HCT116 (cell line): ENCODE results near the gene GLDC. TPM values are rescaled to one million over a fixed set of nuclear protein-coding genes. Genes with fewer than 3 reads are reported as not detected.

ENCODE experiments used
- ATAC-seq: fragments of 200-7000 bp; cut with Tn5 transposase; 2 replicates; pipeline ENCODE4 v1.9.1; 2020; ENCODE audit warnings: mild to moderate bottlenecking, moderate library complexity
- BruUV-seq: library from RNA; stranded (reverse); fragments of 400-500 nt; replicated peaks from 2 replicates; lab custom pipeline; 2021; lab: Mats Ljungman, UMichigan
- CTCF ChIA-PET: fragments of 300-600 bp; sonication (Branson Sonifier 250); formaldehyde crosslinking; loops from one replicate; lab custom pipeline; 2021; ENCODE audit warnings: antibody characterized with exemption; lab: Charles Lee
- POLR2A ChIA-PET: fragments of 300-600, 350-600 bp; sonication (Branson Sonifier 250); formaldehyde crosslinking; loops from one replicate; lab custom pipeline; 2021; ENCODE audit warnings: antibody characterized with exemption; lab: Charles Lee
- RAD21 ChIA-PET, 2 experiments: fragments of 300-600 bp; sonication (Branson Sonifier 250); formaldehyde crosslinking; loops; one replicate each; lab custom pipeline; 2023; ENCODE audit warnings: low total read pairs in 2 of 2; ENCODE audit not compliant: uncharacterized antibody in 2 of 2, unreplicated experiment in 2 of 2, low non-redundant PET in 1 of 2; lab: Charles Lee
- DNase-seq: peaks from one replicate; pipeline ENCODE4 v3.0.0-alpha.2; 2010; ENCODE audit warnings: low read depth, low spot score
- H2AFZ ChIP-seq: fragments of 200-600 bp; shearing (Covaris generic), sonication (generic); 2 replicates; pipeline ENCODE4 v1.6.1; 2017; ENCODE audit warnings: low read depth, mixed run types, mixed read lengths, antibody characterized with exemption, low read length; ENCODE audit not compliant: poor library complexity, severe bottlenecking
- H3K27ac ChIP-seq: 2 replicates; pipeline ENCODE4 v1.5.1; 2012; ENCODE audit warnings: low read depth, low read length
- H3K27me3 ChIP-seq: fragments of 200-600 bp; sonication (generic); 2 replicates; pipeline ENCODE4 v1.6.1; 2016; ENCODE audit warnings: mixed run types, low read length, mixed read lengths; ENCODE audit not compliant: insufficient read depth
- H3K36me3 ChIP-seq, 2 experiments: fragments of 200-500 bp in 1 of 2; fragments of 200-600 bp in 1 of 2; sonication (Bioruptor generic) in 1 of 2; sonication (generic) in 1 of 2; 2 replicates each; pipeline versions ENCODE4 v1.5.1 to v1.6.1; 2014 to 2016; ENCODE audit warnings: low read length in 2 of 2, inconsistent platforms in 1 of 2, mixed read lengths in 1 of 2, mixed run types in 1 of 2; ENCODE audit not compliant: insufficient read depth in 2 of 2, control insufficient read depth in 1 of 2
- H3K4me1 ChIP-seq, 2 experiments: fragments of 200-600 bp in 1 of 2; sonication (generic) in 1 of 2; 2 replicates each; pipeline versions ENCODE4 v1.5.1 to v1.6.1; 2012 to 2017; ENCODE audit warnings: low read length in 2 of 2, inconsistent platforms in 1 of 2, mild to moderate bottlenecking in 1 of 2, mixed read lengths in 1 of 2, mixed run types in 1 of 2, moderate library complexity in 1 of 2; ENCODE audit not compliant: insufficient read depth in 2 of 2, control insufficient read depth in 1 of 2
- H3K4me2 ChIP-seq: fragments of 200-600 bp; sonication (generic); 2 replicates; pipeline ENCODE4 v1.6.1; 2017; ENCODE audit warnings: mixed run types, low read length, mixed read lengths
- H3K4me3 ChIP-seq, 2 experiments: fragments of 200-600 bp in 1 of 2; sonication (generic) in 1 of 2; replicated peaks in 1 of 2; 2 replicates each; pipeline ENCODE4 v1.5.1; 2011 to 2016; ENCODE audit warnings: low read length in 2 of 2, control low read depth in 1 of 2, low read depth in 1 of 2, mild to moderate bottlenecking in 1 of 2, mixed read lengths in 1 of 2, mixed run types in 1 of 2
- H3K79me2 ChIP-seq: fragments of 200-600 bp; sonication (generic); 2 replicates; pipeline ENCODE4 v1.6.1; 2017; ENCODE audit warnings: mild to moderate bottlenecking, mixed run types, low read length, moderate library complexity, mixed read lengths; ENCODE audit not compliant: insufficient read depth
- H3K9ac ChIP-seq: fragments of 200-600 bp; sonication (generic); 2 replicates; pipeline ENCODE4 v1.6.1; 2016; ENCODE audit warnings: low read length, mixed read lengths
- H3K9me2 ChIP-seq: fragments of 200-600 bp; sonication (generic), shearing (Covaris generic); 2 replicates; pipeline ENCODE4 v1.6.1; 2017; ENCODE audit warnings: mixed run types, mild to moderate bottlenecking, moderate library complexity; ENCODE audit not compliant: insufficient read depth
- H3K9me3 ChIP-seq, 2 experiments: fragments of 200-500 bp in 1 of 2; fragments of 200-600 bp in 1 of 2; sonication (Bioruptor generic) in 1 of 2; sonication (generic) in 1 of 2; 2 replicates each; pipeline ENCODE4 v1.6.1; 2014 to 2017; ENCODE audit warnings: low read length in 2 of 2, mixed read lengths in 2 of 2, inconsistent platforms in 1 of 2, low read depth in 1 of 2, mild to moderate bottlenecking in 1 of 2, mixed run types in 1 of 2, moderate library complexity in 1 of 2; ENCODE audit not compliant: control insufficient read depth in 1 of 2, insufficient read depth in 1 of 2
- H4K20me1 ChIP-seq: fragments of 200-600 bp; sonication (generic), shearing (Covaris generic); 2 replicates; pipeline ENCODE4 v1.6.1; 2017; ENCODE audit warnings: mixed run types, mild to moderate bottlenecking, moderate library complexity; ENCODE audit not compliant: insufficient read depth
- CBX3 ChIP-seq: IDR thresholded peaks from 2 replicates; pipeline ENCODE4 v1.6.1; 2012; ENCODE audit warnings: low read depth
- CEBPB ChIP-seq: IDR thresholded peaks from 2 replicates; pipeline ENCODE4 v1.6.1; 2012; ENCODE audit warnings: low read depth
- ELF1 ChIP-seq: IDR thresholded peaks from 2 replicates; pipeline ENCODE4 v1.6.1; 2012; ENCODE audit warnings: low read depth, borderline replicate concordance
- JUND ChIP-seq: IDR thresholded peaks from 2 replicates; pipeline ENCODE4 v1.6.1; 2012
- POLR2AphosphoS5 ChIP-seq: IDR thresholded peaks from 2 replicates; pipeline ENCODE4 v1.6.1; 2011; ENCODE audit warnings: mild to moderate bottlenecking, low read depth, low read length, moderate library complexity
- TCF7L2 ChIP-seq: IDR thresholded peaks from 2 replicates; pipeline ENCODE4 v1.7.0; 2011; ENCODE audit warnings: borderline replicate concordance, inconsistent platforms; ENCODE audit not compliant: insufficient read depth, insufficient read length; ENCODE audit errors: extremely low read depth
- YY1 ChIP-seq: IDR thresholded peaks from 2 replicates; pipeline ENCODE4 v1.6.1; 2011; ENCODE audit warnings: low read length, low read depth, moderate library complexity, mild to moderate bottlenecking; ENCODE audit not compliant: insufficient replicate concordance; ENCODE audit errors: extremely low read depth
- ZFX ChIP-seq: fragments of 450-650 bp; IDR thresholded peaks from 2 replicates; pipeline ENCODE4 v1.6.1; 2017
- intact Hi-C: fragments of 100-400 bp; cut with micrococcal nuclease; formaldehyde crosslinking; loops from 2 replicates; pipeline ENCODE4 v1.10.0; 2022
- total RNA-seq: library from RNA; stranded (reverse); gene quantifications from one replicate; pipeline ENCODE4 v1.2.1, GENCODE V29; 2021; ENCODE audit not compliant: unreplicated experiment
- TF ChIP-seq, protein P1 (sequence below): IDR thresholded peaks from 2 replicates; pipeline ENCODE4 v1.6.1; 2012; ENCODE audit warnings: low read depth
- TF ChIP-seq, protein P2 (sequence below): IDR thresholded peaks from 2 replicates; pipeline ENCODE4 v1.6.1; 2012
- TF ChIP-seq, protein P3 (sequence below), 3 experiments: fragments of 200-600 bp in 1 of 3; sonication (generic) in 1 of 3; IDR thresholded peaks in 2 of 3; conservative IDR thresholded peaks in 1 of 3; 2 replicates each; pipeline ENCODE4 v1.5.1; 2012 to 2017; ENCODE audit warnings: low read depth in 2 of 3, low read length in 2 of 3, antibody characterized with exemption in 1 of 3, borderline replicate concordance in 1 of 3, control low read depth in 1 of 3, mild to moderate bottlenecking in 1 of 3, mixed read lengths in 1 of 3, mixed run types in 1 of 3, moderate library complexity in 1 of 3; ENCODE audit not compliant: insufficient read depth in 1 of 3

Gene GLDC
- total RNA-seq, 1 experiment from 2014 or later, result 4.9 TPM

DNA sequence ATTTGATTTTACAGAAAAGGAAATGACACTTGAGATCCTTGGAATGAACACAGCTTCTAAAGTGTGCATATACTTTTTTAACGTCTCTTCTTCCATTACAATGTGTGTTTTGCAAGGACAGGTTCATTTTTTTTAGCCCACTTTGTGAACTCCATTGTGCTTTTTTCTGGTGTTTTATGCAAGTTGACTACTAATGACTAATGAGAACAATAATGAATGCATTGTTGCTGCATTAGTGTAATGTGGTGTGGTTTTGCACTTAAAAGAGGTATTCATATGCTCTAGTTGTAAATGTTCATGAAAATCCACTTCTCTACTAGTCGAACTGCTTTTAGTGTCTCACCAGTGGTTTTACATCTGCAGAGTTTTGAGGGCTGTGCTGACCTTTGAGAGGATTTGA is 139.0 kb downstream of the GLDC start (continued):
- TF ChIP-seq, protein P1, sequence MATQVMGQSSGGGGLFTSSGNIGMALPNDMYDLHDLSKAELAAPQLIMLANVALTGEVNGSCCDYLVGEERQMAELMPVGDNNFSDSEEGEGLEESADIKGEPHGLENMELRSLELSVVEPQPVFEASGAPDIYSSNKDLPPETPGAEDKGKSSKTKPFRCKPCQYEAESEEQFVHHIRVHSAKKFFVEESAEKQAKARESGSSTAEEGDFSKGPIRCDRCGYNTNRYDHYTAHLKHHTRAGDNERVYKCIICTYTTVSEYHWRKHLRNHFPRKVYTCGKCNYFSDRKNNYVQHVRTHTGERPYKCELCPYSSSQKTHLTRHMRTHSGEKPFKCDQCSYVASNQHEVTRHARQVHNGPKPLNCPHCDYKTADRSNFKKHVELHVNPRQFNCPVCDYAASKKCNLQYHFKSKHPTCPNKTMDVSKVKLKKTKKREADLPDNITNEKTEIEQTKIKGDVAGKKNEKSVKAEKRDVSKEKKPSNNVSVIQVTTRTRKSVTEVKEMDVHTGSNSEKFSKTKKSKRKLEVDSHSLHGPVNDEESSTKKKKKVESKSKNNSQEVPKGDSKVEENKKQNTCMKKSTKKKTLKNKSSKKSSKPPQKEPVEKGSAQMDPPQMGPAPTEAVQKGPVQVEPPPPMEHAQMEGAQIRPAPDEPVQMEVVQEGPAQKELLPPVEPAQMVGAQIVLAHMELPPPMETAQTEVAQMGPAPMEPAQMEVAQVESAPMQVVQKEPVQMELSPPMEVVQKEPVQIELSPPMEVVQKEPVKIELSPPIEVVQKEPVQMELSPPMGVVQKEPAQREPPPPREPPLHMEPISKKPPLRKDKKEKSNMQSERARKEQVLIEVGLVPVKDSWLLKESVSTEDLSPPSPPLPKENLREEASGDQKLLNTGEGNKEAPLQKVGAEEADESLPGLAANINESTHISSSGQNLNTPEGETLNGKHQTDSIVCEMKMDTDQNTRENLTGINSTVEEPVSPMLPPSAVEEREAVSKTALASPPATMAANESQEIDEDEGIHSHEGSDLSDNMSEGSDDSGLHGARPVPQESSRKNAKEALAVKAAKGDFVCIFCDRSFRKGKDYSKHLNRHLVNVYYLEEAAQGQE, result no peak
- no peak for TF ChIP-seq TCF7L2
- TF ChIP-seq CBX3, result no peak
- no peak for TF ChIP-seq JUND
- TF ChIP-seq YY1, result no peak
- no peak for TF ChIP-seq POLR2AphosphoS5

DNA sequence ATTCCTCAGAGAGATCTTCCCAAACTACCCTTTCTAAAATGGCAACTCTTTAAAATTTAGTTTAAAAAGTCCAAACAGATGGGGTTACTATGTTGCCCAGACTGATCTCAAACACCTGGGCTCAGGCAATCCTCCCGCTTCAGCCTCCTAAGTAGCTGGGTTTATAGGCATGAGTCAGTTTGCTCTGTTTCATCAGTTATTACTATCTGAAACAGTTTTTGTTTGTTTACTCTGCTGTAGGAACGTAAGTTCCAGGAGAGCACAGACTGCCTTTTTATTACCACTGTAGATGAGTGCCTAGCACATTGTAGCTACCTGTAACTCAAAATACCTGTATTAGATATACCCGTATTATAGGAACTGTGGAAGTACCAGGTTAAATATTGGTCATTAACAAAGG is 143.1 kb downstream of the GLDC start:
- H2AFZ ChIP-seq, result no peak overlapping the region
- no peaks in the 10 kb centered on the region for H4K20me1 ChIP-seq
- no peaks in the 10 kb centered on the region for H3K9me2 ChIP-seq
- RAD21 ChIA-PET, result no interaction called here
- no peak for DNase-seq
- H3K4me2 ChIP-seq, result no peak overlapping the region
- no peak overlapping the region for H3K9ac ChIP-seq
- no TSS peak for BruUV-seq
- no peaks in the 10 kb centered on the region for H3K4me1 ChIP-seq
- no peak for TF ChIP-seq ZFX
- TF ChIP-seq JUND, result no peak
- no peak for TF ChIP-seq YY1
- no peak for TF ChIP-seq CBX3
- TF ChIP-seq, protein P2, sequence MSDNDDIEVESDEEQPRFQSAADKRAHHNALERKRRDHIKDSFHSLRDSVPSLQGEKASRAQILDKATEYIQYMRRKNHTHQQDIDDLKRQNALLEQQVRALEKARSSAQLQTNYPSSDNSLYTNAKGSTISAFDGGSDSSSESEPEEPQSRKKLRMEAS, result no peak
- TF ChIP-seq, protein P3, sequence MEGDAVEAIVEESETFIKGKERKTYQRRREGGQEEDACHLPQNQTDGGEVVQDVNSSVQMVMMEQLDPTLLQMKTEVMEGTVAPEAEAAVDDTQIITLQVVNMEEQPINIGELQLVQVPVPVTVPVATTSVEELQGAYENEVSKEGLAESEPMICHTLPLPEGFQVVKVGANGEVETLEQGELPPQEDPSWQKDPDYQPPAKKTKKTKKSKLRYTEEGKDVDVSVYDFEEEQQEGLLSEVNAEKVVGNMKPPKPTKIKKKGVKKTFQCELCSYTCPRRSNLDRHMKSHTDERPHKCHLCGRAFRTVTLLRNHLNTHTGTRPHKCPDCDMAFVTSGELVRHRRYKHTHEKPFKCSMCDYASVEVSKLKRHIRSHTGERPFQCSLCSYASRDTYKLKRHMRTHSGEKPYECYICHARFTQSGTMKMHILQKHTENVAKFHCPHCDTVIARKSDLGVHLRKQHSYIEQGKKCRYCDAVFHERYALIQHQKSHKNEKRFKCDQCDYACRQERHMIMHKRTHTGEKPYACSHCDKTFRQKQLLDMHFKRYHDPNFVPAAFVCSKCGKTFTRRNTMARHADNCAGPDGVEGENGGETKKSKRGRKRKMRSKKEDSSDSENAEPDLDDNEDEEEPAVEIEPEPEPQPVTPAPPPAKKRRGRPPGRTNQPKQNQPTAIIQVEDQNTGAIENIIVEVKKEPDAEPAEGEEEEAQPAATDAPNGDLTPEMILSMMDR (IDR thresholded peaks at IDR 0.05 in 2 of 3, conservative IDR thresholded peaks at IDR 0.05 in 1 of 3; ENCODE audit: borderline replicate concordance in 1 of 3, insufficient read depth in 1 of 3, low read depth in 2 of 3, low read length in 2 of 3), result no peak
- no peak for TF ChIP-seq ELF1
- no peak for TF ChIP-seq CEBPB
- TF ChIP-seq, all 23 proteins: peak for 0
- Histone ChIP-seq H3K27ac (no peak overlapping the region), H3K36me3 (peaks cover 12 to 20% of the 10 kb centered on the region in 2 experiments; a peak in 3 of 4 replicates), H3K9me3 (no peaks in the 10 kb centered on the region), H3K4me3 (no peak overlapping the region), H3K27me3 (no peaks in the 10 kb centered on the region), H3K79me2 (no peaks in the 10 kb centered on the region)
- POLR2A ChIA-PET, result no interaction called here
- ATAC-seq, result no peak
- CTCF ChIA-PET, result no interaction called here
- intact Hi-C loops, result no loop called here
